Mesendoderm (in vitro differentiated cells): ENCODE data around the gene FLNB.
A peak's percentile ranks its signal among the peaks of the same experiment; 100 is the strongest.

ENCODE experiments used
- DNase-seq: peaks from one replicate; pipeline ENCODE4 v3.0.0; 2013
- H2AK5ac ChIP-seq: 2 replicates; pipeline ENCODE4 v1.6.1; 2013; ENCODE audit warnings: low read length, inconsistent platforms
- H2BK120ac ChIP-seq: 2 replicates; pipeline ENCODE4 v1.6.1; 2013; ENCODE audit warnings: low read depth, mild to moderate bottlenecking, low read length, moderate library complexity, mixed read lengths
- H2BK15ac ChIP-seq: replicated peaks from 2 replicates; pipeline ENCODE4 v1.6.1; 2013; ENCODE audit warnings: low read depth, mild to moderate bottlenecking, moderate library complexity
- H2BK5ac ChIP-seq: 2 replicates; pipeline ENCODE4 v1.6.1; 2013; ENCODE audit warnings: low read length, inconsistent platforms
- H3K18ac ChIP-seq: 2 replicates; pipeline ENCODE4 v1.6.1; 2013; ENCODE audit warnings: mild to moderate bottlenecking, low read length, mixed read lengths
- H3K23ac ChIP-seq: one replicate; pipeline ENCODE4 v1.6.1; 2013; ENCODE audit warnings: low read length
- H3K27ac ChIP-seq: 2 replicates; pipeline ENCODE4 v1.5.1; 2013; ENCODE audit warnings: low read depth, mild to moderate bottlenecking, inconsistent platforms, low read length, moderate library complexity
- H3K27me3 ChIP-seq: 2 replicates; pipeline ENCODE4 v1.6.1; 2013; ENCODE audit warnings: low read length, control low read depth, mild to moderate bottlenecking, inconsistent platforms; ENCODE audit not compliant: insufficient read depth, poor library complexity
- H3K36me3 ChIP-seq: 2 replicates; pipeline ENCODE4 v1.6.1; 2013; ENCODE audit warnings: low read length, inconsistent platforms; ENCODE audit not compliant: control insufficient read depth, insufficient read depth
- H3K4ac ChIP-seq: one replicate; pipeline ENCODE4 v1.6.1; 2013; ENCODE audit warnings: low read depth, mild to moderate bottlenecking, low read length, moderate library complexity
- H3K4me1 ChIP-seq: 2 replicates; pipeline ENCODE4 v1.6.1; 2013; ENCODE audit warnings: low read depth, low read length, inconsistent platforms; ENCODE audit not compliant: control insufficient read depth
- H3K4me2 ChIP-seq: 2 replicates; pipeline ENCODE4 v1.6.1; 2013; ENCODE audit warnings: low read length
- H3K4me3 ChIP-seq: 2 replicates; pipeline ENCODE4 v1.5.1; 2013; ENCODE audit warnings: mild to moderate bottlenecking, low read length
- H3K56ac ChIP-seq: one replicate; pipeline ENCODE4 v1.6.1; 2013; ENCODE audit warnings: low read length
- H3K79me1 ChIP-seq: 2 replicates; pipeline ENCODE4 v1.6.1; 2013; ENCODE audit warnings: low read length, inconsistent platforms
- H3K79me2 ChIP-seq: 2 replicates; pipeline ENCODE4 v1.6.1; 2013; ENCODE audit warnings: mild to moderate bottlenecking, low read length; ENCODE audit not compliant: control insufficient read depth, insufficient read depth
- H3K9ac ChIP-seq: 2 replicates; pipeline ENCODE4 v1.6.1; 2013; ENCODE audit warnings: low read length, inconsistent platforms
- H4K5ac ChIP-seq: one replicate; pipeline ENCODE4 v1.6.1; 2013; ENCODE audit warnings: low read length
- H4K8ac ChIP-seq: one replicate; pipeline ENCODE4 v1.6.1; 2013; ENCODE audit warnings: low read depth, mild to moderate bottlenecking, control low read depth, low read length, moderate library complexity
- WGBS: extraction: QIAGEN DNeasy Blood & Tissue Kit; methylation state at CpG from one replicate; pipeline ENCODE4 v1.1.7; 2013; ENCODE audit warnings: low lambda C conversion rate, missing lambda C conversion rate; ENCODE audit not compliant: insufficient coverage; ENCODE audit errors: extremely low coverage; 5-methylcytosine and 5-hydroxymethylcytosine counted together

Gene FLNB

DNA sequence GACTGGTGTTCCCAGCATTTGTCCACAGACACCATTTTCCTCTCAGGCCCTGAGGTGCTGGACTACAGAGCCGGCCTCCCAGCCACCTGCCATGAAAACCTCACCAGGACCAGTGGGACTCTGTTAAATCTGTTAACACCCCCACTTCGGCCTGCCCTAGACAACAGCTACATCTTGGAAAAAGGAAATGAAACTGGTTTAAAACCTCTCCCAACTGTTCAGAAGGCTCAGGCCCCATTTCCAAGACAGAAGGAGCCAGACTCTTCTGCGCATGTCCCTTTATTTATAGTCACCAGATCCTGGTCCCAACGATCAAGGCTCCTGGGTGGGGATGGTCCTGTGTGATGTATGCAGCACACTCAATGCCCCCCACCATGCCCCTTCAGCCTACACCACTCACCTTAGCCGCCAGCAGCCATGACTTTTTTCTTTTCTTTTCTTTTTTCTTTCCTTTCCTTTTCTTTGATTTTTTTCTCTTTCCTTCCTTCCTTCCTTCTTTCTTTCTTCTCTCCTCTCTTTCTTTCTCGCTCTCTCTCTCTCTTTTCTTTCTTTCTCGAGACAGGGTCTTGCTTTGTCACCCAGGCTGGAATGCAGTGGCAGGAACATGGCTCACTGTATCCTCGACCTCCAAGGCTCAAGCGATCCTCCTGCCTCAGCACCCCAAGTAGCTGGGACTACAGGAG lies 25.5 kb upstream of the FLNB start:
- no peak overlapping the region for H3K18ac ChIP-seq
- no peak for DNase-seq
- H3K4me3 ChIP-seq, result no peak overlapping the region
- no peak overlapping the region for H3K27ac ChIP-seq
- no peaks in the 10 kb centered on the region for H3K79me2 ChIP-seq
- no peak overlapping the region for H3K4me2 ChIP-seq
- H3K9ac ChIP-seq, result no peak overlapping the region
- no peak overlapping the region for H2AK5ac ChIP-seq
- no peaks in the 10 kb centered on the region for H3K79me1 ChIP-seq
- H3K4me1 ChIP-seq, result peaks cover 7% of the 10 kb centered on the region
- no peak overlapping the region for H2BK120ac ChIP-seq
- H3K56ac ChIP-seq, result no peak overlapping the region
- H2BK15ac ChIP-seq, result no peak overlapping the region
- no peak overlapping the region for H3K23ac ChIP-seq
- no peak overlapping the region for H2BK5ac ChIP-seq
- H3K36me3 ChIP-seq, result no peaks in the 10 kb centered on the region
- no CpG with 5 or more reads among the region's 9 CpGs for WGBS
- no peak overlapping the region for H3K4ac ChIP-seq
- H4K5ac ChIP-seq, result no peak overlapping the region
- H4K8ac ChIP-seq, result no peak overlapping the region
- no peaks in the 10 kb centered on the region for H3K27me3 ChIP-seq

DNA sequence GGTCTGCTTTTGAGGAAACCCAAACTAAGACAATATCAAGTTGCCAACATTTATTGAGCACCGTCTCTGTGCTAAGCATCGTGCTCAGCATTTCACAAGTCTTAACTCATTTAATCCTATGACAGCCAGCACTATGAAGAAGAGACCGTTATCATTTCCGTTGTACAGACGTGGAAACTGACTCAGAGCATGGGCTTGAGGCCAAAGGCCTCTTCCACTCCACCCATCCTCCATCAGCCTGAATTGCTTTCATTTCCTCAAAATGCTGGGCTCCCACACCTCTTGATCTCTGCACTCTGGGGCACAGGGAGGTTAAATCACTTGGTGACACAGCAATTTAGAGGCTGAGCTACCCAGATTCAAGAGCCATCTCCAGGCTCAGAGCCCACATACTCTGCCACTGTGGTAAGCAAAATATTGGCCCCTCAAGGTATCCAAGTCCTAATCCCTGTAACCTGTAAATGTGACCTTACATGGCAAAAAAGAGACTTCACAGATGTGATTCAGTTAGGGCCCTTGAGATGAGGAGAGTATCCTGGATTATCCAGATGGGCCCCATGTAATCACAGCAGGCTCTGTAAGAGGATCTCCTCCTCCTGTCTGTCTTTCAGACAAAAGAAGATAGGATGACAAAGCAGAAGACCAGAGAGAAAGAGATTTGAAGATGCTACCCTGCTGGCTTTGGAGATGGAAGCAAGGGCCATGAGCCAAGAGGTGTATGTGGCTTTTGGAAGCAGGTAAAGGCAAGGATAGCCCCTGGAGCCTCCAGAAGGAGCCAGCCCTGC lies 24.3 kb upstream of the FLNB start:
- H3K79me1 ChIP-seq, result no peaks in the 10 kb centered on the region

DNA sequence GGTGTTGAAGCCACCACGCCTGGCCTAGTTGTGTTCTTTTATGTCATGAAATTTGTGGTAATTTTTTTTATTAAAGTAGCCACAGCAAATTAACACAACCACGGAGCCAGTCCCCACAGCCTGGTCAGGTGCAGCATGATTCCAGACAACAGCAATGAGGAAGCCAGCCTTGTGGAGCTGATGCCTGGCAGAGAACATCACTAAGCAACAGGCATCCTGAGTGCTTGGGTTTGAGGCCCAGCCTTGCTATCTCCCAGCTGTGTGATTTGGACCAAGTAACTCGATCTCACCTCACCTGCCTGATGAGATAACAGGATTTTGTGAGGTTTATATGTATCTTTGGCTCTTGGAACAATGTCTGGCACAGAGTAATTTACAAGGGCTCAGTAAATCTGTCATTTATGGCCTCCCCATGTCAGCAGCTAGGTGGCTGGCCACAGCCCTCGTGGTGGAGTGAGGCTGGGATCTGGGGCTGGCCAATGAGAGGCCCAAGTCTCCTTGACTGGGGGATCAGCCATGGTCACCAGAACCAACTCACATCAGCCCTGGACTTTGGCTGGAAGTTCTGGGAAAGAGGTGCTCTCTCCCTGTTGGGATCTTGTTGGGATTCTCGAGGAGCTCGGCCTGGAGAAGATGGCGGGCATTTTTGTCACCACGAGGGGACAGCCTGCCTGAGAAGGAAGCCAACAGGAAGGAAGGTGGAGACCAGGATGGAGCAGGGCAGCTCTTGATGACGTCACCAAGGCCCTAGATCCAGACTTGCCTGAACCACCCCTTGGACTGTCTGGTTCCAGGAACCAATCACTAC lies 22.8 kb upstream of the FLNB start:
- H3K9ac ChIP-seq, result no peak overlapping the region
- H3K18ac ChIP-seq, result no peak overlapping the region
- no peaks in the 10 kb centered on the region for H3K79me2 ChIP-seq
- DNase-seq, result no peak
- no peak overlapping the region for H3K4me2 ChIP-seq
- peaks cover 7% of the 10 kb centered on the region for H3K4me1 ChIP-seq
- H4K5ac ChIP-seq, result no peak overlapping the region
- no peaks in the 10 kb centered on the region for H3K27me3 ChIP-seq
- H4K8ac ChIP-seq, result no peak overlapping the region
- H3K79me1 ChIP-seq, result no peaks in the 10 kb centered on the region
- no peak overlapping the region for H3K56ac ChIP-seq
- H3K36me3 ChIP-seq, result no peaks in the 10 kb centered on the region
- WGBS, result no CpG with 5 or more reads among the region's 9 CpGs
- H3K4ac ChIP-seq, result no peak overlapping the region
- no peak overlapping the region for H3K27ac ChIP-seq
- no peak overlapping the region for H2BK15ac ChIP-seq
- H3K23ac ChIP-seq, result no peak overlapping the region
- no peak overlapping the region for H3K4me3 ChIP-seq
- no peak overlapping the region for H2AK5ac ChIP-seq
- no peak overlapping the region for H2BK120ac ChIP-seq
- H2BK5ac ChIP-seq, result no peak overlapping the region

More for the DNA sequence above, 24.3 kb upstream of the FLNB start:
- Histone ChIP-seq H4K5ac (no peak overlapping the region), H3K18ac (peak overlapping the region; percentile 29), H3K27me3 (no peaks in the 10 kb centered on the region), H2BK5ac (peak overlapping the region; percentile 21), H2AK5ac (no peak overlapping the region), H2BK120ac (no peak overlapping the region), H3K4me3 (no peak overlapping the region), H3K9ac (no peak overlapping the region), H3K4me1 (peaks cover 7% of the 10 kb centered on the region), H3K36me3 (no peaks in the 10 kb centered on the region), H3K23ac (peak overlapping the region; percentile 37), H3K56ac (peak overlapping the region; percentile 62), H3K79me2 (no peaks in the 10 kb centered on the region), H2BK15ac (no peak overlapping the region), H3K27ac (peak overlapping the region; percentile 2), H3K4me2 (no peak overlapping the region), H3K4ac (no peak overlapping the region), H4K8ac (no peak overlapping the region)
- WGBS, result no CpG with 5 or more reads among the region's 5 CpGs
- peak; percentile 65 for DNase-seq

DNA sequence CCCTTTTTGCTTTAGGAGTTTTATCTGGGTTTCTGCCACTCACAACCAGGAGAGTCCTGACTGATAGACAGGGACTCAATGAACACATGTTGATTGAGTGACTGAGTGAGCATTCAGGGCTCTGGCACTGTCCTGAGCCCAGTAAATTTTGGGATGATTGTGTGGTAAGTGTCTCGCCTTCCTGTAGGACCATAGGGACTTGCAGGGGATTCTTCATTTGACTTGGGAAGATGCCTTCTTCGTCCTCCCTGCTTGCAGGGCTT lies 22.3 kb upstream of the FLNB start:
- no CpG with 5 or more reads among the region's 2 CpGs for WGBS
- Histone ChIP-seq H3K79me2 (no peaks in the 10 kb centered on the region), H3K4me2 (no peak overlapping the region), H2BK5ac (no peak overlapping the region), H3K9ac (no peak overlapping the region), H3K27me3 (no peaks in the 10 kb centered on the region), H2BK15ac (no peak overlapping the region), H4K8ac (no peak overlapping the region), H3K56ac (no peak overlapping the region), H4K5ac (no peak overlapping the region), H3K36me3 (no peaks in the 10 kb centered on the region), H3K18ac (no peak overlapping the region), H2AK5ac (peak overlapping the region; percentile 18), H3K4me3 (no peak overlapping the region), H3K23ac (no peak overlapping the region), H2BK120ac (no peak overlapping the region), H3K27ac (no peak overlapping the region), H3K4me1 (peaks cover 7% of the 10 kb centered on the region), H3K79me1 (no peaks in the 10 kb centered on the region), H3K4ac (no peak overlapping the region)
- DNase-seq, result no peak

DNA sequence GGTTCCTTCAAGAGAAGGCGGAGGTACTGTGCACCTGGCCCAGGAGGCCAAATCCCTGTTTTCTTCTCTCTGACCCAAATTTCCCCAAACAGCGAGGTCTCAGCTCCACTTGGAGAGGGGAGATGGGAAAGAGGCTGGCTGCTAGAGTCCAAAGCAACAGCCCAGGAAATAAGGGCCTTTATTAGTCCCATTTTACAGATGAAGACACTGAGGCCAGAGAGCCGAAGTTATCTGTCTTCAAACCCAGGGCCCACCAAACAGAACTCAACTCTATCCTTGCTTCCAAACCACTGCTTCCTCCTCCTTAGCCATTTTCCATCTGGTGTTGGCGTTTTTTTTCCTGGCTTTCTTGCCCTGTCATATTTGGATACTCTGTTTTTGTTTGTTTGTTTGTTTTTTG lies 22.0 kb upstream of the FLNB start:
- H3K79me1 ChIP-seq, result no peaks in the 10 kb centered on the region
- H3K4me1 ChIP-seq, result peaks cover 7% of the 10 kb centered on the region
- no peak overlapping the region for H4K8ac ChIP-seq
- H2AK5ac ChIP-seq, result no peak overlapping the region
- H3K4me3 ChIP-seq, result no peak overlapping the region
- no CpG with 5 or more reads among the region's 4 CpGs for WGBS
- H3K27ac ChIP-seq, result no peak overlapping the region
- H3K36me3 ChIP-seq, result no peaks in the 10 kb centered on the region
- no peak overlapping the region for H2BK15ac ChIP-seq
- H3K79me2 ChIP-seq, result no peaks in the 10 kb centered on the region
- H3K4me2 ChIP-seq, result no peak overlapping the region
- H3K27me3 ChIP-seq, result no peaks in the 10 kb centered on the region
- H3K4ac ChIP-seq, result no peak overlapping the region
- H3K23ac ChIP-seq, result no peak overlapping the region
- no peak overlapping the region for H4K5ac ChIP-seq
- no peak overlapping the region for H2BK120ac ChIP-seq
- no peak overlapping the region for H3K18ac ChIP-seq
- no peak overlapping the region for H3K56ac ChIP-seq
- no peak overlapping the region for H2BK5ac ChIP-seq
- H3K9ac ChIP-seq, result no peak overlapping the region
- DNase-seq, result no peak
